NCI-H2081 (cell line): ENCODE measurements around the gene TBPL1.
"Not testable (repeated sequence)": the region's sequence is repeated elsewhere in the genome, so short reads cannot be mapped to it uniquely, and the experiment has no call there.

Experiments
- DNase-seq, 2 experiments: peaks; one replicate each; lab custom pipeline; 2025; lab: John Stamatoyannopoulos, UW

The TBPL1 gene

GRCh38 chr6:133973109-133973971, 20.3 kb downstream of the TBPL1 start:
- peak; percentile 40 to 41 for DNase-seq

GRCh38 chr6:133977983-133978895, 25.2 kb downstream of the TBPL1 start:
- no peak for DNase-seq

- DNase-seq = no peak
Observed at GRCh38 chr6:133978896-133979240, 25.8 kb downstream of the TBPL1 start.

DNA sequence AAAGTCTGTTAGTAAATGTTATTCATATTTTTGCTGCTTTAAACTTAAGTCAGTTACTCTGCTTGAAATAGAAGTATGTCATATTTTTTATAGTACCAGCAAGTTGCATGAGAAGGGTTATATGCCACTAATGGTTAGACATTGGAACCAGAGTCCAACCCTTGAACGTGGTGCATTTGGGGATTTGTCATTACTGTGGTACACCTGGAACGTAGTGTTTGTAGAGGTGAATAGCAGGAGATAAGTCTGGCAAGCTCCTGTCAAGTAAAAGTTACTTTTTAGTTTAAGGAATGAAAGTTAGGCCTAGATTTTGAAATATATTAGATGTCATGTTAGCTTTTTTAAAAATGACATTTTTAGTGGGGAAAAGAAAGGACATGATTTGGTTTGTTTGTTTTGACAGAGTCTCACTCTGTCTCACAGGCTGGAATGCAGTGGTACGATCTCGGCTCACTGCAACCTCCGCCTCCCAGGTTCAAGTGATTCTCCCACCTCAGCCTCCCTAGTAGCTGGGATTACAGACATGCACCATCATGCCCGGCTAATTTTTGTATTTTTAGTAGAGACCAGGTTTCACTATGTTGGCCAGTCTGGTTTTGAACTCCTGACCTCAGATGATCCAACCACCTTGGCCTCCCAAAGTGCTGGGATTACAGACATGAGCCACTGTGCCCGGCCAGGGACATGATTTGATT, 26.4 kb downstream of the TBPL1 start:
- DNase-seq = not testable (repeated sequence)

DNA sequence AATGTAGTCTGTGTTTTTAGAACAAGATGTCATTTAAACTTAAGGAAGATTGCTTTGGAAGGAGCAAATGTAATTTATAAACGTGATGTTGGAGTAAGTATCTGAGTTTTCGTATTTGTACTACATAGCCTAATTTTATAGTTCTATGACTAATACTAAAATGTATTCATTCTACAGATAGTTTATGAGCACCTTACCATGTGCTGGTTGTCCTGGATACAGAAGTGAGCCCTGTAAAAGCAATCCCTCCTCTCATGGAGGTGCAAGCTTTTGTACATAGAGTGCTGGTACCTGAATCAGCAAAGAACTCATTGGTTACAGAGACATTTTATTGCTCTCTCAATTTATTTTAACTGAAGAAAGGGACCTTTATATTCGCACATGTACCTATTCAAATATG, 27.1 kb downstream of the TBPL1 start:
- no peak for DNase-seq

DNA sequence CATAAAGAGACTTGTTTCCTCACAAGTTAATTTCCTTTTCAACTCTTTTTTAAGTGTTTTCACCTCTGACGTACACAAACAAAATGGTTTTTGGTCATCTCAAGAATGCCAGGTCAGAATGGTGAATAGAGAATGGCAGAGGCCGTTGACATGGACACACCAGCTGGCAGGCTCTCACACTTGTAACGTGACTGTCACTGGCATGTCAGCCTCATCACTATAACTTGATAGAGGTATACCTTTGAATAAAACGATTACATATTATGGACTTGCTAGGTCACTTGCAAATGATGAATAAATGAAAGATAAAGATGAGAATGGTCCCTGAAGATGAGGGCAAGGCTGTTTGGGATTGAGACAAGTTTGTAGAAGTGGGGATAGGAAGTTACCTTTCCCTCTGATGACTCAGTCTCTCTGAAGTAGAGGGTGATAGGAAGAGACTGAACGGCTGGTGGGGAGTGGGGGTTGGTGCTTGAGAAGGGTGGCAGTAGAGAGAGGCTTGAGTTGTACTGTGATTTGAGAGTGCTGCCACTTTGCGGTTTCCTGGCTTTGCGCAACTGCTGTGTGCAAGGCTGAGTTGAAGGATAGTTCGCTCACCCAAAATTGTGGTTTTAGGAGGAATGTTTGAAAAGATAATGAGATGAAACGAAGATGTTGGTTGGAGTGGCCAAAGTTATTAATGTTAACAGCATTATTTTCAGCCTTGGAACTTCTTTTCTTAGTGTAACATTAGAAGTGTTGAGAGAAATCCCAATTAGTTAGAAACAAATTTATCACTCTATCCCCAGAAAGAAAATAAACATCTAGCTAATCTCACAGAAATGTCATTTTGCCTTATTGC, 30.3 kb downstream of the TBPL1 start:
- no peak for DNase-seq

DNA sequence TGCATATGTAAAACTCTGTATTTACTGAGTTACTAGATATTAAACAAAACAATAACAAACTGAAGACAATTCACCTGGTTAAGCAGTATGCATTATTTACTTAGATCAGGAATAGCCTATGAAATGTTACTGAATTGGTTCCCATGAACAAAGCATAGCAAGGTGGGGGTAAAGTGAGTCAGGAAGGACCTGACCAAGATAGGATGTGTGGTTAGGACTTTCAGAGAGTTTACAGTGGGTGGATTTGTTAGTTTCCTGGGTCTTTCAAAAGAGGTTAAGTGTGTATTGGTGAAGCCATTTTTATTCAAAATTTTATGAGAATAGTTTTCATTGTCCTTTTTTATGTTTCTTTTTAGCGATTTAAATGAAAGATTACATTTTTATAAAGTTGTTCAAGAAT, 32.9 kb downstream of the TBPL1 start:
- DNase-seq = no peak

- DNase-seq = no peak
Observed at GRCh38 chr6:133986942-133987341, 33.9 kb downstream of the TBPL1 start.

DNA sequence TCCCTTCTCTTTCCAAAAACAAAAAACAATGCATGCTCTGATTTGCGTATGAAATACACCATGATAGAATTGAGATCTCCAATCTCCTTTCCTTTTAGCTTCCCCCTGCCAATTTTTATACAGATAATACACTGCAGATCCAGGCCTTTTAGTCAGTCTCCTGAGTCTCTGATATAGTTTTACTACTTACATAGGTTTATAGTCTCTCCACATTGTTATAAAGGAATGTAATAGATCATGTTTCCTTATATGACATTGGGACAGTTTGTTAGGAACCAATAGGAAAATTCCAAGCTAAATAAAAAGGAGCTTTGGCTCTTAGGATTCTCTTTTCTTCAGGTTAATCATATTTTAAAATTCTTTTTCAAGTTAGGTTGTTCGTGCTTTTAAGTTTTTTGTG, 36.5 kb downstream of the TBPL1 start:
- DNase-seq = no peak

DNA sequence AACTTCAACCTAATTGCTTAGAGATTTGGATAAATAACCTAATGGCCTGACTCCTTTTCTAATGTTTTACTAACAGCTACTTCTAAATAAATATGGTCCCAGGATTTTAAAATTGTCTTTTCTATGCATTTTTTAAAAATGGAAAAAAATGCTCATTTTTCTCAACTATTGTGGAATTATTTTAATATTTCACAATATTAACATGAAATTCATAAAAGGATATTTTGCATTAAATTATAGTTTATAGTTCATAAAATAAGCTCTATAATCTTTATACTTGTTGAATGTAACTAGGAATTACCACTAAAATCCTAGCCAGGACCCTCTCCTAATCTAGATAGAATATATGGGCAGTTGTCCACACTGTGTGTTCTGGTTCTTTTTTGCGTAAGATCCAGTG, 37.3 kb downstream of the TBPL1 start:
- DNase-seq = no peak

DNA sequence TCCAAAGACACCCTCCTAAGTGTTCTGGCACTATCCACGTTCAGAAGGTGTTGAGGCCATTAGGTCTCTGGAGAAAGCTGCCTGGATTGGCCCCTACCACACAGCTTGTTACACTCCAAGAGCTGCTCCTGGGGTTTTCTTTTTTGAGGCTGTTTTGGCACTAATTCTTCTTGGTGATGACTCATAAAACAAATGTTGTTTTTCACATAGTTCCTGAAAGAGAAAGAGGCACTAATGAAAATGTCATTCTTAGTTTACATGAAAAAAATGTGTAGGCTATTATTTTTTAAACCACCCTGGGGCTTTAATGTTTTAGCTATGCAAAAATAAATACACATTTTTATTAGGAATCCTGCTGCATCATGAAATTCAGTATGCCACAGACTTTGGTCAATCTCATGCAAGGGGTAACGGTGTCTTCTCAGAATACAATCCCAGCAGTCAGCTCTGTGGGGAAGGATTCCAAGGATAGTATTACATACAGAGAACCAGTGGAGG, 38.1 kb downstream of the TBPL1 start:
- peak in 1 of 2 experiments; percentile 8 for DNase-seq

- no peak for DNase-seq
Observed at GRCh38 chr6:133992992-133993680, 40.1 kb downstream of the TBPL1 start.

DNA sequence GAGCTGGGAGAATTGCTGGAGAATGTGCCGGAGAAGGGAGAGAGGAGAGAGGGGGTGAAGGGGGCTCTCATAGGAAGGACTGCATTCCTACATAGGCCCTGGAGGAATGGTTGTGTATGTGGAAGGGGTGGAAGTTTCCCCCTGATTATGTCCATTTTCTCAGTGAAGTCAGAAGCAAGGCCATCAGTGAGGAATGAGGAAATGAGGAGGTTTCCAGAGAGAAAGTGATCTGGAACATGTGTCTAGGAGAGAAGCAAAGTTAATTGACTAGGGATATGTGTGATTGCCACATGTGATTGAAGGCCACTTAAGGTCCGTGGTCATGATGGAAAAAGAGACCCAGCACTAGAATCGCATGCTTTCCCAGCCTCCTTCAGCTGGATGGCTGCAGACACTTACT, 42.3 kb downstream of the TBPL1 start:
- no peak for DNase-seq

- DNase-seq = no peak
Observed at GRCh38 chr6:133995758-133996157, 42.7 kb downstream of the TBPL1 start.

DNA sequence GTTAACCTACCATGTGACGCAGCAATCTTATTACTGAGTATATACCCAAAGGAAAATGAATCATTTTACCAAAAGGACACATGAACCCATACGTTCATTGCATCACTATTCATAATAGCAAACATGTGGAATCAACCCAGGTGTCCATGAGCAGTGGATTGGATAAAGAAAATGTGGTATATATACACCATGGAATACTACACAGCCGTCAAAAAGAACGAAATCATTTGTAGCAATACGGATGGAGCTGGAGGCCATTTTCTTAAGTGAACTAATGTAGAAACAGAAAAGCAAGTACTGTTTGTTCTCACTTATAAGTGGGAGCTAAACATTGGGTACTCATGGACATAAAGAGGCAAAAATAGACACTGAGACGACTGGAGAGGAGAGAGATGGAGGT, 44.2 kb downstream of the TBPL1 start:
- no peak for DNase-seq

- DNase-seq = no peak
Observed at GRCh38 chr6:133999305-133999704, 46.3 kb downstream of the TBPL1 start.

GRCh38 chr6:134000443-134000842, 47.4 kb downstream of the TBPL1 start:
- no peak for DNase-seq

GRCh38 chr6:134002821-134003220, 49.8 kb downstream of the TBPL1 start:
- DNase-seq = no peak

DNA sequence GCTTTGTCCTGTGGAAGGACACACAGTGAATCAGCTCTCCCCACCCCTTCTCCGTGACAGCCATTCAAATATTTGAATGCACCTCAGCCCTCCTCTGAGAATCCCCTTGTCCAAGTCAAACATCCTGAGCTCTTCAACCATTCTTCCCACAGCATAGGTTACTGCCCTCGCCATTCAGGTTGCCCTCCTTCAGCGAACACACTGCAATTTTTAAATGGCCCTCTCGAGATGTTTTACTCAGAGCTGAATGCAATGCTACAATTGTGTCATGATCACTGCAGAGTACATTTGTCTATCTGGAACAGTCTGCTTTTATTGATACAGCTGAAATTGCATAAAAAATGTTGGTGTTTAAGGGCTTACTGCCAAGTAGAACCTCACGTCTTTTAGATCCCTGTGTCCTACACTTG, 50.5 kb downstream of the TBPL1 start:
- DNase-seq = peak; percentile 44 to 73

DNA sequence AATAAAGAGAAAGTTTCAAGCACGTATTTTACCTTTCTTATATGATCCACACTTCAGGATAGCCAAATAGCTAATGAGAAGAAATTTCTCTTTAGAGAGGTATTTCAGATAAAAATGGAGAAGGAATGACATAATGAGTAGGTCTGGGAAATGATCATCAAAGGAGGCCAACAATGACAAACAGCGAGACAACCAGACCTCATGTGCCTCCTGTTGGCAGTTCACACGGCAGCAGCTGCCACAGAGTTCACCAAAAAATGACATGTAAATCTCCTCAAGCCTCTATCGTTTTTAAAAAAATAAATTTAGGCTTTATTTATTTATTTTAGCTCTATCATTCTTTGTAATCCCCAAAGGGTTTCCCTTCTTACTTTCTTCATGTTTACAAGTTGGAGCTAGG, 51.7 kb downstream of the TBPL1 start:
- DNase-seq = peak in 1 of 2 experiments; percentile 11

DNA sequence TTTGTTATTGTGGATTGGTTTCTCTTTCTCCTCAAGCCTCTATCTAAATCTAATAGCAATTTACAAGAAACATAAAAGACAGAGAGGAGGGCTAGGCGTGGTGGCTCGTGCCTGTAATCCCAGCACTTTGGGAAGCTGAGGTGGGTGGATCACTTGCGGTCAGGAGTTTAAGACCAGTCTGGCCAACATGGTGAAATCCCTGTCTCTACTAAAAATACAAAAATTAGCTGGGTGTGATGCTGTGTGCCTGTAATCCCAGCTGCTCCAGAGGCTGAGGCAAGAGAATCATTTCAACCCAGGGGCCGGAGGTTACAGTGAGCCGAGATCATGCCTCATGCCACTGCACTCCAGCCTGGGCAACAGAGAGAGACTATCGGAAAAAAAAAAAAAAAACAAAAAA, 52.8 kb downstream of the TBPL1 start:
- no peak for DNase-seq
